B cell (primary cell): ENCODE measurements around the gene DENND5B.

Experiments used
- EZH2 ChIP-seq: IDR thresholded peaks from 2 replicates; pipeline ENCODE4 v1.6.1; 2012; ENCODE audit warnings: borderline replicate concordance, low read depth, mild to moderate bottlenecking, moderate library complexity, low read length; ENCODE audit not compliant: insufficient read depth, poor library complexity, severe bottlenecking
- TF ChIP-seq, protein P1 (sequence below): fragments of 200-600 bp; IDR thresholded peaks from one replicate; pipeline ENCODE4 v1.8.0; 2022; ENCODE audit warnings: antibody characterized with exemption, mild to moderate bottlenecking

DNA sequence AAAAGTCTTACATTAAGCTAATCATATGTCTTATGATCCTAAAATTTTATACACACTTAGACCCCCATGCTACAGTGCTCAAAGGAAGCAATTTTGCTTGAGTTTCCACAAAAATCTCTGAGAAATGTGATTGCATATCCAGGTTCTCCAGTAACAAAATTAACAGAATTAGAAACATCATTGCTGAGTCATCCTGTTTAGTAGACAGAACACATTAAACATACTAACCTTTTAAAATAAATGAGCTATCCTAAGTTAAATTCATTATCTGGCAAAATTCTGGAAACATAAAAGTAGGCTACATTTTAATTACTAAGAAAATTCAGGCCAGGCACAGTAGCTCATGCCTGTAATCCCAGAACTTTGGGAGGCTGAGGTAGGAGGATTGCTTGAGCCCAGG lies 94.7 kb downstream of the DENND5B start:
- TF ChIP-seq, protein P1, sequence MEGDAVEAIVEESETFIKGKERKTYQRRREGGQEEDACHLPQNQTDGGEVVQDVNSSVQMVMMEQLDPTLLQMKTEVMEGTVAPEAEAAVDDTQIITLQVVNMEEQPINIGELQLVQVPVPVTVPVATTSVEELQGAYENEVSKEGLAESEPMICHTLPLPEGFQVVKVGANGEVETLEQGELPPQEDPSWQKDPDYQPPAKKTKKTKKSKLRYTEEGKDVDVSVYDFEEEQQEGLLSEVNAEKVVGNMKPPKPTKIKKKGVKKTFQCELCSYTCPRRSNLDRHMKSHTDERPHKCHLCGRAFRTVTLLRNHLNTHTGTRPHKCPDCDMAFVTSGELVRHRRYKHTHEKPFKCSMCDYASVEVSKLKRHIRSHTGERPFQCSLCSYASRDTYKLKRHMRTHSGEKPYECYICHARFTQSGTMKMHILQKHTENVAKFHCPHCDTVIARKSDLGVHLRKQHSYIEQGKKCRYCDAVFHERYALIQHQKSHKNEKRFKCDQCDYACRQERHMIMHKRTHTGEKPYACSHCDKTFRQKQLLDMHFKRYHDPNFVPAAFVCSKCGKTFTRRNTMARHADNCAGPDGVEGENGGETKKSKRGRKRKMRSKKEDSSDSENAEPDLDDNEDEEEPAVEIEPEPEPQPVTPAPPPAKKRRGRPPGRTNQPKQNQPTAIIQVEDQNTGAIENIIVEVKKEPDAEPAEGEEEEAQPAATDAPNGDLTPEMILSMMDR, result no peak
- no peak for TF ChIP-seq EZH2
